Vagina (tissue), 2 donors: Measurements from ENCODE around the gene ZFYVE9.

Experiments used
- POLR2A ChIP-seq, 2 donors: fragments of 450-650 bp; IDR thresholded peaks; one replicate each; pipeline ENCODE4 v1.6.1; 2017; ENCODE audit warnings: antibody characterized with exemption in 2 of 2, mild to moderate bottlenecking in 2 of 2, moderate library complexity in 2 of 2
- POLR2AphosphoS5 ChIP-seq, 2 donors: sonication (generic); formaldehyde crosslinking; IDR thresholded peaks; one replicate each; pipeline ENCODE4 v1.9.0; 2017; ENCODE audit warnings: antibody characterized with exemption in 2 of 2, mild to moderate bottlenecking in 2 of 2, low read depth in 1 of 2; ENCODE audit not compliant: insufficient read depth in 1 of 2
- TF ChIP-seq, protein P1 (sequence below), 3 experiments: fragments of 450-650 bp in 2 of 3; fragments of 200-600 bp in 1 of 3; sonication (generic) in 1 of 3; IDR thresholded peaks; one replicate each; pipeline ENCODE4 v1.5.1; 2017 to 2019; ENCODE audit warnings: antibody characterized with exemption in 3 of 3, mild to moderate bottlenecking in 2 of 3, moderate library complexity in 2 of 3

DNA sequence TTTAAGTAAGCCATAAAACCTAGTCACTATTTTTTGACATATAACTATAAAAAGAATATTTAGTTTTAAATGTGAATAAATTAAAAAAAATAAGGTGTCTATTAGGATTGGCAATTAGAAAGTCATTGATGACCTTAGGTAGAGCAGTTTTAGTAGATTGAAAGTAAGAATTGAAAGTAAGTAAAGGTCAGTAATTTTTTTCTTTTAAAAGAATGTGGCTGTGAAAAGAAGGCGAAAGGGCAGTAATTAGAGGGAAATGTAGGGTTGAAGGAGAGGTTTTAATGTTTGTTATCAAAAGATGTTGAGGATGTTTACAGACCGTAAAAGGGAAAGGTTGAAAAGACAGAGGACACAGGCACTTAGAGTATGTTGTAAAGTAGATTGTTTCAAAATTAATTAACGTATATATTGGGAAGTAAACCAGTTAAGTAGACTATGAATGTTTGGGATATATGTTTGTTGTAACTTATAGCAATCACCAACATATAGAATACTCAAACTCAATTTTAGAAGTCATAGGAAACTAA is 41.0 kb downstream of the ZFYVE9 start:
- TF ChIP-seq, protein P1, sequence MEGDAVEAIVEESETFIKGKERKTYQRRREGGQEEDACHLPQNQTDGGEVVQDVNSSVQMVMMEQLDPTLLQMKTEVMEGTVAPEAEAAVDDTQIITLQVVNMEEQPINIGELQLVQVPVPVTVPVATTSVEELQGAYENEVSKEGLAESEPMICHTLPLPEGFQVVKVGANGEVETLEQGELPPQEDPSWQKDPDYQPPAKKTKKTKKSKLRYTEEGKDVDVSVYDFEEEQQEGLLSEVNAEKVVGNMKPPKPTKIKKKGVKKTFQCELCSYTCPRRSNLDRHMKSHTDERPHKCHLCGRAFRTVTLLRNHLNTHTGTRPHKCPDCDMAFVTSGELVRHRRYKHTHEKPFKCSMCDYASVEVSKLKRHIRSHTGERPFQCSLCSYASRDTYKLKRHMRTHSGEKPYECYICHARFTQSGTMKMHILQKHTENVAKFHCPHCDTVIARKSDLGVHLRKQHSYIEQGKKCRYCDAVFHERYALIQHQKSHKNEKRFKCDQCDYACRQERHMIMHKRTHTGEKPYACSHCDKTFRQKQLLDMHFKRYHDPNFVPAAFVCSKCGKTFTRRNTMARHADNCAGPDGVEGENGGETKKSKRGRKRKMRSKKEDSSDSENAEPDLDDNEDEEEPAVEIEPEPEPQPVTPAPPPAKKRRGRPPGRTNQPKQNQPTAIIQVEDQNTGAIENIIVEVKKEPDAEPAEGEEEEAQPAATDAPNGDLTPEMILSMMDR (IDR thresholded peaks at IDR 0.05): no peak
- no peak for TF ChIP-seq POLR2A (IDR thresholded peaks at IDR 0.05)
- TF ChIP-seq POLR2AphosphoS5 (IDR thresholded peaks at IDR 0.05; ENCODE audit: insufficient read depth in 1 of 2, low read depth in 1 of 2): no peak
